OCI-M2 (cell line): ENCODE data around the gene CYSLTR1.
"Not testable (repeated sequence)": the region's sequence is repeated elsewhere in the genome, so short reads cannot be mapped to it uniquely, and the experiment has no call there.

Experiments used
- DNase-seq: peaks from one replicate; lab custom pipeline; 2025; ENCODE audit not compliant: unreplicated experiment; lab: John Stamatoyannopoulos, UW

CYSLTR1 gene

GRCh38 chrX:78327370-78328086 lies at the start of gene CYSLTR1:
TSS of gene CYSLTR1 (minus strand) at chrX:78327611. CDS start at chrX:78273746, 53,865 bp downstream.
- DNase-seq = no peak

GRCh38 chrX:78377186-78377585 lies 49.8 kb upstream of the CYSLTR1 start:
- no peak for DNase-seq

GRCh38 chrX:78375894-78376293 lies 48.5 kb upstream of the CYSLTR1 start:
- no peak for DNase-seq

GRCh38 chrX:78366576-78366975 lies 39.2 kb upstream of the CYSLTR1 start:
- DNase-seq = no peak

- DNase-seq = no peak
Measured at GRCh38 chrX:78357342-78358055, 30.1 kb upstream of the CYSLTR1 start.

- DNase-seq = no peak
Measured at GRCh38 chrX:78333521-78333920, 6.1 kb upstream of the CYSLTR1 start.

- no peak for DNase-seq
Measured at GRCh38 chrX:78331708-78332107, 4.3 kb upstream of the CYSLTR1 start.

- no peak for DNase-seq
Measured at GRCh38 chrX:78330540-78330939, 3.1 kb upstream of the CYSLTR1 start.

- DNase-seq = no peak
Measured at GRCh38 chrX:78330068-78330467, 2.7 kb upstream of the CYSLTR1 start.

- no peak for DNase-seq
Measured at GRCh38 chrX:78329486-78329885, 2.1 kb upstream of the CYSLTR1 start.

GRCh38 chrX:78326401-78326800 lies 1.0 kb downstream of the CYSLTR1 start:
- no peak for DNase-seq

- DNase-seq = no peak
Measured at GRCh38 chrX:78322863-78323262, 4.5 kb downstream of the CYSLTR1 start.

- DNase-seq = no peak
Measured at GRCh38 chrX:78321809-78322208, 5.6 kb downstream of the CYSLTR1 start.

GRCh38 chrX:78316265-78316664 lies 11.1 kb downstream of the CYSLTR1 start:
- no peak for DNase-seq

- DNase-seq = no peak
Measured at GRCh38 chrX:78315745-78316144, 11.7 kb downstream of the CYSLTR1 start.

GRCh38 chrX:78314561-78314960 lies 12.8 kb downstream of the CYSLTR1 start:
- no peak for DNase-seq

- no peak for DNase-seq
Measured at GRCh38 chrX:78313526-78313925, 13.9 kb downstream of the CYSLTR1 start.

- no peak for DNase-seq
Measured at GRCh38 chrX:78307665-78308064, 19.7 kb downstream of the CYSLTR1 start.

- DNase-seq = no peak
Measured at GRCh38 chrX:78303086-78303485, 24.3 kb downstream of the CYSLTR1 start.

- DNase-seq = not testable (repeated sequence)
Measured at GRCh38 chrX:78300933-78301332, 26.5 kb downstream of the CYSLTR1 start.

GRCh38 chrX:78283511-78283910 lies 43.9 kb downstream of the CYSLTR1 start:
- DNase-seq = no peak

GRCh38 chrX:78237127-78237526 lies 90.3 kb downstream of the CYSLTR1 start:
- no peak for DNase-seq

- DNase-seq = not testable (repeated sequence)
Measured at GRCh38 chrX:78226047-78226446, 101.4 kb downstream of the CYSLTR1 start.
